ENCODE results near the gene DNAH10.

DNAH10 gene, protein sequence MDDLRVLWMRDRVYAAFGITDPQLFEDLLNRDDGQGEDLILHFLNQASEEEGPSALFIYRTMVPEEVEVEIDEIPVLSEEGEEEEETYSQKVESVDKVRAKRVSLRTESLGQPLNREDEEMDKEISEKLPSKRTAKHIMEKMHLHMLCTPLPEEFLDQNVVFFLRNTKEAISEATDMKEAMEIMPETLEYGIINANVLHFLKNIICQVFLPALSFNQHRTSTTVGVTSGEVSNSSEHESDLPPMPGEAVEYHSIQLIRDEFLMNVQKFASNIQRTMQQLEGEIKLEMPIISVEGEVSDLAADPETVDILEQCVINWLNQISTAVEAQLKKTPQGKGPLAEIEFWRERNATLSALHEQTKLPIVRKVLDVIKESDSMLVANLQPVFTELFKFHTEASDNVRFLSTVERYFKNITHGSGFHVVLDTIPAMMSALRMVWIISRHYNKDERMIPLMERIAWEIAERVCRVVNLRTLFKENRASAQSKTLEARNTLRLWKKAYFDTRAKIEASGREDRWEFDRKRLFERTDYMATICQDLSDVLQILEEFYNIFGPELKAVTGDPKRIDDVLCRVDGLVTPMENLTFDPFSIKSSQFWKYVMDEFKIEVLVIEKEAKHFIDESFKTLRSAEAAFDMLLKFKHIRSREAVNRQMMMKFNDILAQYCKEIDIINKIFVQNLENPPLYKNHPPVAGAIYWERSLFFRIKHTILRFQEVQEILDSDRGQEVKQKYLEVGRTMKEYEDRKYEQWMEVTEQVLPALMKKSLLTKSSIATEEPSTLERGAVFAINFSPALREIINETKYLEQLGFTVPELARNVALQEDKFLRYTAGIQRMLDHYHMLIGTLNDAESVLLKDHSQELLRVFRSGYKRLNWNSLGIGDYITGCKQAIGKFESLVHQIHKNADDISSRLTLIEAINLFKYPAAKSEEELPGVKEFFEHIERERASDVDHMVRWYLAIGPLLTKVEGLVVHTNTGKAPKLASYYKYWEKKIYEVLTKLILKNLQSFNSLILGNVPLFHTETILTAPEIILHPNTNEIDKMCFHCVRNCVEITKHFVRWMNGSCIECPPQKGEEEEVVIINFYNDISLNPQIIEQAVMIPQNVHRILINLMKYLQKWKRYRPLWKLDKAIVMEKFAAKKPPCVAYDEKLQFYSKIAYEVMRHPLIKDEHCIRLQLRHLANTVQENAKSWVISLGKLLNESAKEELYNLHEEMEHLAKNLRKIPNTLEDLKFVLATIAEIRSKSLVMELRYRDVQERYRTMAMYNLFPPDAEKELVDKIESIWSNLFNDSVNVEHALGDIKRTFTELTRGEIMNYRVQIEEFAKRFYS (N-terminal part only)

DNA sequence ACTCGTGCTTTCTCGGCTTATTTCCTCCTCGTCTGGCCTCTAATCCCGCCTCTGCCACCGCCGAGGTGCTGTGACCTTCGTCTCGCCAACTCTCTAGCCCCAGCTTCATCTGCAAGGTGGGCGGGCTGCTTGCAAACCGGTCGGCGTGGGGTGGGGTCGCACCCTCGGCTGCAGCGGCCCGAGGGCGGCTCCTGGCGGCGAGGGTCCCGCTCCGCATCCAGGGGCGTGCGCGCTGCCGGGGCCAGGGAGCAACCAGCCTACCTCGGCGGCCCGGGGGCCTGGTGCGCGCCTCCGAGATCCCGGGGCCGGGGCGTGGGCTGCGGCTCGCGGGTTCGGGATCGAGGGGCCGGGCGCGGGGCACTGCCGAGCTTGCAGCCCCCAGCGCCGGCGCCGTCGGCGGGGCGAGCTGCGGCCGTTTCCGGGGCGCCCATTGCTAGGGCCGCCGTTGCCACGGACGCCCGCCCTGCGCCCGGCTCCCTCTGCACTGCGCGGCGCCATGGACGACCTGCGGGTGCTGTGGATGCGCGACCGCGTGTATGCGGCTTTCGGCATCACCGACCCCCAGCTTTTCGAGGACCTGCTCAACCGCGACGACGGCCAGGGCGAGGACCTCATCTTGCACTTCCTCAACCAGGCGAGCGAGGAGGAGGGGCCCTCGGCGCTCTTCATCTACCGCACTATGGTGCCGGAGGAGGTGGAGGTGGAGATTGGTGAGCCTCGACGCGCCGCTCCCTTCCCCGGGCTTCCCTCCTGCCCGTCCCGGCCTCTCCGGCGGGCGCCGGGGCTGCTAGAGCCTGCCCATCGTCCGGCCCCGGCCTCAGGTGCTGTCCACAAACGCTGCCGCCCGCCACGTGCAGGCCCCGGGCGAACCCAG lies at the start of gene DNAH10:
DNAH10 (plus strand) TSS at position 461 of the 874 bp plus-strand sequence; CDS start at position 497, 36 bp downstream.
- Mint-ChIP-seq H3K27ac (no peak within 1 kb of the TSS), H3K4me3 (peak within 1 kb of the TSS; percentile 78 to 82 (median 78)), H3K9me3 (no peaks in the 10 kb centered on the region), H3K4me1 (no peaks in the 10 kb centered on the region), H3K36me3 (ENCODE audit: low read depth) (peaks cover 16% of the 10 kb centered on the region), H3K27me3 (ENCODE audit: low read depth) (peaks cover 30% of the 10 kb centered on the region)
- TF ChIP-seq, protein P1, sequence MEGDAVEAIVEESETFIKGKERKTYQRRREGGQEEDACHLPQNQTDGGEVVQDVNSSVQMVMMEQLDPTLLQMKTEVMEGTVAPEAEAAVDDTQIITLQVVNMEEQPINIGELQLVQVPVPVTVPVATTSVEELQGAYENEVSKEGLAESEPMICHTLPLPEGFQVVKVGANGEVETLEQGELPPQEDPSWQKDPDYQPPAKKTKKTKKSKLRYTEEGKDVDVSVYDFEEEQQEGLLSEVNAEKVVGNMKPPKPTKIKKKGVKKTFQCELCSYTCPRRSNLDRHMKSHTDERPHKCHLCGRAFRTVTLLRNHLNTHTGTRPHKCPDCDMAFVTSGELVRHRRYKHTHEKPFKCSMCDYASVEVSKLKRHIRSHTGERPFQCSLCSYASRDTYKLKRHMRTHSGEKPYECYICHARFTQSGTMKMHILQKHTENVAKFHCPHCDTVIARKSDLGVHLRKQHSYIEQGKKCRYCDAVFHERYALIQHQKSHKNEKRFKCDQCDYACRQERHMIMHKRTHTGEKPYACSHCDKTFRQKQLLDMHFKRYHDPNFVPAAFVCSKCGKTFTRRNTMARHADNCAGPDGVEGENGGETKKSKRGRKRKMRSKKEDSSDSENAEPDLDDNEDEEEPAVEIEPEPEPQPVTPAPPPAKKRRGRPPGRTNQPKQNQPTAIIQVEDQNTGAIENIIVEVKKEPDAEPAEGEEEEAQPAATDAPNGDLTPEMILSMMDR (IDR thresholded peaks at IDR 0.05; ENCODE audit: unreplicated experiment in 3 of 3): peak; percentile 58 to 63 (median 61)

DNA sequence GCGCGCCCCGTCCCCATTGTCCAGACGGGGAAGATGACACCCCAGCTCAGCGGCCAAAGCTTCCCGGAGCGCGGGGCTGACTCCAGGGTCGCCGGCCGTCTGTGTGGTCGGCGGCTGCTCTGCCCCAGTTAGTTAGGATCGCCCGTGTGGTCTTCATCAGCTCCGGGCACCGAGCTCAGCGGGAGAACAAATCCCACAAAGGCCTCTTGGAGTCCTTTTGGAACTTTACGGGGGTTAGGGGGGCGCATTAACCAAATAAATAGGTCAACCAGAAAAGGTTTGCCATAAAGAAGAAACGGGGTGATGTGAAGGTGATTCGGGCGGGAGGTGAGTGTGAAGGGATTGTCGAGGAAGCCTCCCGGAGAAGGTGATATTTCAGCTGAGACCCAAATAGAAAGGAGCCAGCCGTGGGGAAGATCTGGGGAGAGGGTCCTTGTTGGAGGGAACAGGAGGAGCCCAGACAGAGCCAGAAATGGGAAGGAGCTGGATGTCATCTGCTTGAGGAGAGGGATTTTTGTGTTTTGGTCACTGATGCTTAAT lies 49.3 kb upstream of the DNAH10 start:
- TF ChIP-seq, protein P1 (IDR thresholded peaks at IDR 0.05; ENCODE audit: unreplicated experiment in 3 of 3): no peak
- Mint-ChIP-seq H3K27ac (peak overlapping the region; percentile 6 to 71 (median 64)), H3K36me3 (ENCODE audit: low read depth) (peaks cover 5% of the 10 kb centered on the region), H3K4me1 (peaks cover 21% of the 10 kb centered on the region), H3K27me3 (ENCODE audit: low read depth) (no peaks in the 10 kb centered on the region), H3K9me3 (no peaks in the 10 kb centered on the region), H3K4me3 (peak overlapping the region; percentile 89 to 95 (median 92))

DNA sequence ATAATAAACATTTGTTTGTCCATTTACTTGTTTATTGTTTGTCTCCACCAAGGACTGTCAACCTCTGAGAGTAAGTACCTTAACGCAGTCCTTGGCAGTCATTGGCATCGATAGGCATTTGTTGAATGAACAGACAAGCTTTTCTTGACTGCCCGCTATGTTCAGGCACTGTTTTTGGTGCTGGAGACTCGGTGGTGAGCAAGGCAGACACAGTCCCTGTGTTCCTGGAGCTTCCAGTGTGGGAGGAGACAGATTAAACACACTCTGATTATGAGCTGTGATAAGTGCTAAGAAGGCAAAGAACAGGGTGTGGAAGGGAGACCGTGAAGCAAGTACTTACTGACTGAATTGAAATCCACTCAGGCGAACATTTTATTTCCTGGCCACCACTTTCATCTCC lies 48.7 kb upstream of the DNAH10 start:
- Mint-ChIP-seq H3K9me3 (no peaks in the 10 kb centered on the region), H3K36me3 (ENCODE audit: low read depth) (peaks cover 1% of the 10 kb centered on the region), H3K4me3 (peak overlapping the region; percentile 89 to 95 (median 92)), H3K27ac (peak overlapping the region in 2 of 3 experiments; percentile 6 to 64), H3K4me1 (peaks cover 21% of the 10 kb centered on the region), H3K27me3 (ENCODE audit: low read depth) (no peaks in the 10 kb centered on the region)
- TF ChIP-seq, protein P1 (IDR thresholded peaks at IDR 0.05; ENCODE audit: unreplicated experiment in 3 of 3): no peak

DNA sequence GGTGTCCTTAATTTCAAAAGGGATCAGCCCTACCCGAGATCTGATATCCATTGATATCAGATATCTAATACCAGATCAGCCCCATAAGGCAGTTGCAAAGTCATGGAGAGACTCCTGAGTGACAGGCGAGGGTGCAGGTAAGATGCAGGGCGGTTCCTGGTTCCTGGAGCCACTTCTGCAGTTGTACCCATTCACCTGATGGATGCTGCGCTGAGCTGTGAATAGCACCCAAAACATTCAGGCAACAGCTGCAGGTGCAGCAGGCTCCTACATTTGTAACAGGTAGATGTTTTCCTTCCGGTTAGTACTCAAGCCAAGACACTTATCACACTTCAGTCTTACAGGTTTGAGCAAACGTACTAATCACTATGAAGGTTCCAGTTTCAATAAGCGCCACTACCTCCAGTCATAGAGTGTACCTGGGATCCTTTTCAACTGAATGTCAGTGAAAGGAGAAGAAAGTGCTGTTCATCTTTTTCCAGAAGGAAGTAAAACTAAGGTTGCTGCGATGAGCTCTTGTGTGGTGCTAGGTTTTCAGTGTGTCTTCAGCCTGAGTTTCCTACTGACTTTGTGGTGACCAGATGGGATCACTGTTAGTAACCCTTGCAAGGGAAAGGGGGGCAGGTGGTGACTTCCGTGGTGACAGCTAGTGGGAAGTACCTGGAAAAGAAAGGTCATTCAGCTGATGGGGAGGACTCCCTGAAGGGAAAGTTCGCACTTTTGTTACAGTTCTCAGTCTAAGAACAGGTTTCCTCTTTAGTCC lies 48.1 kb upstream of the DNAH10 start:
- TF ChIP-seq, protein P1 (IDR thresholded peaks at IDR 0.05; ENCODE audit: unreplicated experiment in 3 of 3): no peak
- H3K27ac Mint-ChIP-seq: peak overlapping the region in 2 of 3 experiments; percentile 6 to 63
- H3K27me3 Mint-ChIP-seq (ENCODE audit: low read depth): no peaks in the 10 kb centered on the region
- peaks cover 21% of the 10 kb centered on the region for H3K4me1 Mint-ChIP-seq
- H3K9me3 Mint-ChIP-seq: no peaks in the 10 kb centered on the region
- no peaks in the 10 kb centered on the region for H3K36me3 Mint-ChIP-seq (ENCODE audit: low read depth)
- peak overlapping the region; percentile 89 to 95 (median 92) for H3K4me3 Mint-ChIP-seq

All from nephron (organoid).